ENCODE measurements around the gene ANKRD53. TPM values are rescaled to one million over a fixed set of nuclear protein-coding genes. Genes with fewer than 3 reads are reported as not detected.

The ANKRD53 gene
- total and polyA plus RNA-seq, 5 donors from 2014 or later = 0.09 to 0.94 TPM; not detected in 3

GRCh38 chr2:70941186-70941585 lies 37.2 kb upstream of the ANKRD53 start:
- H3K4me3 ChIP-seq (ENCODE audit: low read depth, low read length) = no peak overlapping the region
- Mint-ChIP-seq H3K4me3 (no peak overlapping the region), H3K27me3 (peaks cover 22% of the 10 kb centered on the region), H3K9me3 (no peaks in the 10 kb centered on the region), H3K4me1 (no peaks in the 10 kb centered on the region), H3K27ac (no peak overlapping the region), H3K36me3 (no peaks in the 10 kb centered on the region)
- no peak for DNase-seq
- H3K9me3 ChIP-seq (ENCODE audit: control insufficient read depth in 2 of 2, low read length in 2 of 2) = no peaks in the 10 kb centered on the region
- no peaks in the 10 kb centered on the region for H3K4me1 ChIP-seq (ENCODE audit: control insufficient read depth, insufficient read depth, low read length, poor library complexity, severe bottlenecking)
- ATAC-seq (ENCODE audit: low read depth in 2 of 2) = no peak
- H3K27me3 ChIP-seq (ENCODE audit: control insufficient read depth, insufficient read depth, low read length) = no peaks in the 10 kb centered on the region
- no peaks in the 10 kb centered on the region for H3K36me3 ChIP-seq (ENCODE audit: control insufficient read depth, insufficient read depth, low read length)
- no peak overlapping the region for H3K27ac ChIP-seq (ENCODE audit: insufficient read depth, low read length, poor library complexity, severe bottlenecking)

- peaks cover 2% of the 10 kb centered on the region for H3K27me3 ChIP-seq (ENCODE audit: control insufficient read depth, insufficient read depth, low read length)
- Mint-ChIP-seq H3K27ac (no peak overlapping the region), H3K36me3 (no peaks in the 10 kb centered on the region), H3K27me3 (peaks cover 24% of the 10 kb centered on the region), H3K4me3 (no peak overlapping the region), H3K9me3 (no peaks in the 10 kb centered on the region), H3K4me1 (peaks cover 0 to 1% (median under 1%) of the 10 kb centered on the region in 4 donors)
- H3K4me3 ChIP-seq (ENCODE audit: low read depth, low read length) = no peak overlapping the region
- H3K27ac ChIP-seq (ENCODE audit: insufficient read depth, low read length, poor library complexity, severe bottlenecking) = no peak overlapping the region
- no peaks in the 10 kb centered on the region for H3K4me1 ChIP-seq (ENCODE audit: control insufficient read depth, insufficient read depth, low read length, poor library complexity, severe bottlenecking)
- no peak for DNase-seq
- no peaks in the 10 kb centered on the region for H3K9me3 ChIP-seq (ENCODE audit: control insufficient read depth in 2 of 2, low read length in 2 of 2)
- H3K36me3 ChIP-seq (ENCODE audit: control insufficient read depth, insufficient read depth, low read length) = no peaks in the 10 kb centered on the region
- no peak for ATAC-seq (ENCODE audit: low read depth in 2 of 2)
Observed at GRCh38 chr2:70941701-70942100, 36.7 kb upstream of the ANKRD53 start.

GRCh38 chr2:70942396-70943204 lies 35.8 kb upstream of the ANKRD53 start:
- H3K27ac Mint-ChIP-seq = no peak overlapping the region
- Histone ChIP-seq H3K36me3 (ENCODE audit: control insufficient read depth, insufficient read depth, low read length) (no peaks in the 10 kb centered on the region), H3K27ac (ENCODE audit: insufficient read depth, low read length, poor library complexity, severe bottlenecking) (no peak overlapping the region), H3K27me3 (ENCODE audit: control insufficient read depth, insufficient read depth, low read length) (peaks cover 2% of the 10 kb centered on the region), H3K9me3 (ENCODE audit: control insufficient read depth in 2 of 2, low read length in 2 of 2) (no peaks in the 10 kb centered on the region), H3K4me3 (ENCODE audit: low read depth, low read length) (no peak overlapping the region), H3K4me1 (ENCODE audit: control insufficient read depth, insufficient read depth, low read length, poor library complexity, severe bottlenecking) (no peaks in the 10 kb centered on the region)
- no peak for ATAC-seq (ENCODE audit: low read depth in 2 of 2)
- no peak overlapping the region for H3K4me3 Mint-ChIP-seq
- no peak for DNase-seq
- H3K4me1 Mint-ChIP-seq = peaks cover 0 to 8% (median 3%) of the 10 kb centered on the region in 4 donors
- H3K9me3 Mint-ChIP-seq = no peaks in the 10 kb centered on the region
- H3K36me3 Mint-ChIP-seq = no peaks in the 10 kb centered on the region
- H3K27me3 Mint-ChIP-seq = peaks cover 33% of the 10 kb centered on the region

GRCh38 chr2:70943205-70943871 lies 35.1 kb upstream of the ANKRD53 start:
- Mint-ChIP-seq H3K4me1 (peaks cover 0 to 15% (median 9%) of the 10 kb centered on the region in 4 donors), H3K4me3 (no peak overlapping the region), H3K27me3 (peaks cover 40% of the 10 kb centered on the region), H3K36me3 (no peaks in the 10 kb centered on the region), H3K9me3 (no peaks in the 10 kb centered on the region), H3K27ac (no peak overlapping the region)
- no peaks in the 10 kb centered on the region for H3K36me3 ChIP-seq (ENCODE audit: control insufficient read depth, insufficient read depth, low read length)
- H3K9me3 ChIP-seq (ENCODE audit: control insufficient read depth in 2 of 2, low read length in 2 of 2) = no peaks in the 10 kb centered on the region
- no peak overlapping the region for H3K27ac ChIP-seq (ENCODE audit: insufficient read depth, low read length, poor library complexity, severe bottlenecking)
- ATAC-seq (ENCODE audit: low read depth in 2 of 2) (no peak), DNase-seq (no peak)
- H3K4me1 ChIP-seq (ENCODE audit: control insufficient read depth, insufficient read depth, low read length, poor library complexity, severe bottlenecking) = peaks cover 3% of the 10 kb centered on the region
- peaks cover 5% of the 10 kb centered on the region for H3K27me3 ChIP-seq (ENCODE audit: control insufficient read depth, insufficient read depth, low read length)
- no peak overlapping the region for H3K4me3 ChIP-seq (ENCODE audit: low read depth, low read length)

- H3K4me3 Mint-ChIP-seq = no peak overlapping the region
- H3K27me3 ChIP-seq (ENCODE audit: control insufficient read depth, insufficient read depth, low read length) = peaks cover 5% of the 10 kb centered on the region
- no peaks in the 10 kb centered on the region for H3K9me3 ChIP-seq (ENCODE audit: control insufficient read depth in 2 of 2, low read length in 2 of 2)
- H3K27ac Mint-ChIP-seq = no peak overlapping the region
- peaks cover 0 to 19% (median 11%) of the 10 kb centered on the region in 4 donors for H3K4me1 Mint-ChIP-seq
- DNase-seq = no peak
- H3K4me1 ChIP-seq (ENCODE audit: control insufficient read depth, insufficient read depth, low read length, poor library complexity, severe bottlenecking) = peaks cover 7% of the 10 kb centered on the region
- H3K36me3 Mint-ChIP-seq = no peaks in the 10 kb centered on the region
- H3K9me3 Mint-ChIP-seq = no peaks in the 10 kb centered on the region
- ATAC-seq (ENCODE audit: low read depth in 2 of 2) = no peak
- no peak overlapping the region for H3K27ac ChIP-seq (ENCODE audit: insufficient read depth, low read length, poor library complexity, severe bottlenecking)
- peaks cover 38% of the 10 kb centered on the region for H3K27me3 Mint-ChIP-seq
- H3K4me3 ChIP-seq (ENCODE audit: low read depth, low read length) = no peak overlapping the region
- H3K36me3 ChIP-seq (ENCODE audit: control insufficient read depth, insufficient read depth, low read length) = no peaks in the 10 kb centered on the region
Observed at GRCh38 chr2:70944111-70944690, 34.2 kb upstream of the ANKRD53 start.

- Histone ChIP-seq H3K36me3 (ENCODE audit: control insufficient read depth, insufficient read depth, low read length) (no peaks in the 10 kb centered on the region), H3K4me3 (ENCODE audit: low read depth, low read length) (no peak overlapping the region), H3K4me1 (ENCODE audit: control insufficient read depth, insufficient read depth, low read length, poor library complexity, severe bottlenecking) (peaks cover 7% of the 10 kb centered on the region), H3K27me3 (ENCODE audit: control insufficient read depth, insufficient read depth, low read length) (peaks cover 7% of the 10 kb centered on the region), H3K9me3 (ENCODE audit: control insufficient read depth in 2 of 2, low read length in 2 of 2) (no peaks in the 10 kb centered on the region), H3K27ac (ENCODE audit: insufficient read depth, low read length, poor library complexity, severe bottlenecking) (no peak overlapping the region)
- H3K4me3 Mint-ChIP-seq = no peak overlapping the region
- H3K27me3 Mint-ChIP-seq = peaks cover 34% of the 10 kb centered on the region
- H3K36me3 Mint-ChIP-seq = no peaks in the 10 kb centered on the region
- DNase-seq = peak; percentile 25 to 67 (median 34)
- ATAC-seq (ENCODE audit: low read depth in 2 of 2) = no peak
- H3K4me1 Mint-ChIP-seq = peaks cover 0 to 25% (median 11%) of the 10 kb centered on the region in 4 donors
- no peak overlapping the region for H3K27ac Mint-ChIP-seq
- H3K9me3 Mint-ChIP-seq = no peaks in the 10 kb centered on the region
Observed at GRCh38 chr2:70946832-70947442, 31.5 kb upstream of the ANKRD53 start.

- peaks cover 7% of the 10 kb centered on the region for H3K4me1 ChIP-seq (ENCODE audit: control insufficient read depth, insufficient read depth, low read length, poor library complexity, severe bottlenecking)
- H3K27me3 ChIP-seq (ENCODE audit: control insufficient read depth, insufficient read depth, low read length) = peaks cover 7% of the 10 kb centered on the region
- peaks cover 38% of the 10 kb centered on the region for H3K27me3 Mint-ChIP-seq
- H3K4me1 Mint-ChIP-seq = peaks cover 0 to 25% (median 11%) of the 10 kb centered on the region in 4 donors
- H3K36me3 Mint-ChIP-seq = no peaks in the 10 kb centered on the region
- ATAC-seq (ENCODE audit: low read depth in 2 of 2) = no peak
- peak overlapping the region in 1 of 3 donors; percentile 70 for H3K27ac Mint-ChIP-seq
- DNase-seq = no peak
- H3K27ac ChIP-seq (ENCODE audit: insufficient read depth, low read length, poor library complexity, severe bottlenecking) = no peak overlapping the region
- H3K9me3 Mint-ChIP-seq = no peaks in the 10 kb centered on the region
- no peak overlapping the region for H3K4me3 ChIP-seq (ENCODE audit: low read depth, low read length)
- H3K36me3 ChIP-seq (ENCODE audit: control insufficient read depth, insufficient read depth, low read length) = no peaks in the 10 kb centered on the region
- no peaks in the 10 kb centered on the region for H3K9me3 ChIP-seq (ENCODE audit: control insufficient read depth in 2 of 2, low read length in 2 of 2)
- H3K4me3 Mint-ChIP-seq = peak overlapping the region in 3 of 4 donors; percentile 78 to 86 (median 82)
Observed at GRCh38 chr2:70947556-70948184, 30.8 kb upstream of the ANKRD53 start.
